Measurements from ENCODE around the gene TMED8.
"Not testable (repeated sequence)": the region's sequence is repeated elsewhere in the genome, so short reads cannot be mapped to it uniquely, and the experiment has no call there.

The TMED8 gene, protein sequence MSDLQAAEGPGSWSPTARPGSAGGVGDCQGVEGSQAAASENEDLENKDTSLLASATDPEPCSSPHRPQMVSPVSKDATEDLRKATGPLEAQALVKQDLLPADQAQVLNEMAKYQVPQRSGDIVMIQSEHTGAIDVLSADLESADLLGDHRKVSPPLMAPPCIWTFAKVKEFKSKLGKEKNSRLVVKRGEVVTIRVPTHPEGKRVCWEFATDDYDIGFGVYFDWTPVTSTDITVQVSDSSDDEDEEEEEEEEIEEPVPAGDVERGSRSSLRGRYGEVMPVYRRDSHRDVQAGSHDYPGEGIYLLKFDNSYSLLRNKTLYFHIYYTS

GRCh38 chr14:77376771-77377501 lies at the start of gene TMED8, which contains the start of gene SAMD15:
Gene TMED8 (minus strand): TSS chr14:77377094. CDS start chr14:77377053, 41 bp downstream.
Gene SAMD15 (plus strand): TSS chr14:77377379. CDS start chr14:77377419, 40 bp downstream.
- no peaks in the 10 kb centered on the region for H3K9me3 Mint-ChIP-seq

GRCh38 chr14:77426396-77426795 lies 49.5 kb upstream of the TMED8 start:
- Mint-ChIP-seq H3K27ac (no peak overlapping the region), H3K4me1 (no peaks in the 10 kb centered on the region), H3K9me3 (no peaks in the 10 kb centered on the region), H3K36me3 (peaks cover 95% of the 10 kb centered on the region), H3K27me3 (no peaks in the 10 kb centered on the region), H3K4me3 (no peak overlapping the region)
- ATAC-seq: no peak

More at GRCh38 chr14:77376771-77377501, at the start of gene TMED8, which contains the start of gene SAMD15:
- Mint-ChIP-seq H3K27me3 (no peaks in the 10 kb centered on the region), H3K36me3 (peaks cover 23% of the 10 kb centered on the region), H3K4me1 (peaks cover 35% of the 10 kb centered on the region), H3K27ac (no peak within 1 kb of the TSS), H3K4me3 (peak within 1 kb of the TSS; percentile 93)
- peak; percentile 93 for ATAC-seq

DNA sequence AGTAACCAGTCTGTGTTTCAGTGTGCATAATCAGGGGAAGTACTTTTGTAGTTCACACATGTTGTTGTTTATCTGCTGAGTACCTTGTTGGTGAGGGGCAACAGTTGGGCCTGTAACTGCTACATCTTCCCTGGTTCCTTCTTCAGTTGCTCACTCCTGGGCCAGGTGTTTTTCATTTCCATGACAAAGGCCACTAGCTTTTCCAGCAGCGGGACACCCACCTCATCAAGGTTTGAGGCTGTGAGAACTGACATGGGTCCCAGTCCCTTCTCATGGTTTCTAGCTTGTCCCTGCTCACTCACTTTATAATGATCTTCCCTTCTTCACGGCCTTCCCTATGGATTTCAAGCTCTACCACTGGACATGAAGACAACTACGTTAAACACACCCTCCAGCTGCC lies 48.0 kb upstream of the TMED8 start:
- H3K4me1 Mint-ChIP-seq: no peaks in the 10 kb centered on the region
- peaks cover 3% of the 10 kb centered on the region for H3K9me3 Mint-ChIP-seq
- no peak overlapping the region for H3K4me3 Mint-ChIP-seq
- no peak for ATAC-seq
- no peak overlapping the region for H3K27ac Mint-ChIP-seq
- peaks cover 93% of the 10 kb centered on the region for H3K36me3 Mint-ChIP-seq
- no peaks in the 10 kb centered on the region for H3K27me3 Mint-ChIP-seq

- peaks cover 82% of the 10 kb centered on the region for H3K36me3 Mint-ChIP-seq
These were observed 46.5 kb upstream of the TMED8 start, which contains the start of gene NOXRED1 for GRCh38 chr14:77423423-77423822. Gene NOXRED1 (minus strand): TSS chr14:77423523. CDS start chr14:77422889, 634 bp downstream.

GRCh38 chr14:77421201-77421600 lies 44.3 kb upstream of the TMED8 start:
- no peaks in the 10 kb centered on the region for H3K4me1 Mint-ChIP-seq
- H3K4me3 Mint-ChIP-seq: no peak overlapping the region
- H3K9me3 Mint-ChIP-seq: peaks cover 14% of the 10 kb centered on the region
- peaks cover 59% of the 10 kb centered on the region for H3K36me3 Mint-ChIP-seq
- no peak overlapping the region for H3K27ac Mint-ChIP-seq
- H3K27me3 Mint-ChIP-seq: no peaks in the 10 kb centered on the region
- ATAC-seq: no peak

More at GRCh38 chr14:77423423-77423822, 46.5 kb upstream of the TMED8 start, which contains the start of gene NOXRED1:
- no peak for ATAC-seq
- peaks cover 6% of the 10 kb centered on the region for H3K9me3 Mint-ChIP-seq
- no peak within 1 kb of the TSS for H3K27ac Mint-ChIP-seq
- no peaks in the 10 kb centered on the region for H3K4me1 Mint-ChIP-seq
- H3K27me3 Mint-ChIP-seq: no peaks in the 10 kb centered on the region
- no peak within 1 kb of the TSS for H3K4me3 Mint-ChIP-seq

- Mint-ChIP-seq H3K36me3 (peaks cover 17% of the 10 kb centered on the region), H3K27ac (no peak overlapping the region), H3K4me3 (no peak overlapping the region), H3K27me3 (no peaks in the 10 kb centered on the region), H3K9me3 (peaks cover 14% of the 10 kb centered on the region), H3K4me1 (no peaks in the 10 kb centered on the region)
- ATAC-seq: no peak
These were observed 39.9 kb upstream of the TMED8 start for GRCh38 chr14:77416836-77417235.

GRCh38 chr14:77416098-77416497 lies 39.2 kb upstream of the TMED8 start:
- H3K36me3 Mint-ChIP-seq, ATAC-seq, H3K27ac Mint-ChIP-seq, H3K4me3 Mint-ChIP-seq, H3K27me3 Mint-ChIP-seq, H3K4me1 Mint-ChIP-seq: not testable (repeated sequence)
- H3K9me3 Mint-ChIP-seq: peaks cover 14% of the 10 kb centered on the region

DNA sequence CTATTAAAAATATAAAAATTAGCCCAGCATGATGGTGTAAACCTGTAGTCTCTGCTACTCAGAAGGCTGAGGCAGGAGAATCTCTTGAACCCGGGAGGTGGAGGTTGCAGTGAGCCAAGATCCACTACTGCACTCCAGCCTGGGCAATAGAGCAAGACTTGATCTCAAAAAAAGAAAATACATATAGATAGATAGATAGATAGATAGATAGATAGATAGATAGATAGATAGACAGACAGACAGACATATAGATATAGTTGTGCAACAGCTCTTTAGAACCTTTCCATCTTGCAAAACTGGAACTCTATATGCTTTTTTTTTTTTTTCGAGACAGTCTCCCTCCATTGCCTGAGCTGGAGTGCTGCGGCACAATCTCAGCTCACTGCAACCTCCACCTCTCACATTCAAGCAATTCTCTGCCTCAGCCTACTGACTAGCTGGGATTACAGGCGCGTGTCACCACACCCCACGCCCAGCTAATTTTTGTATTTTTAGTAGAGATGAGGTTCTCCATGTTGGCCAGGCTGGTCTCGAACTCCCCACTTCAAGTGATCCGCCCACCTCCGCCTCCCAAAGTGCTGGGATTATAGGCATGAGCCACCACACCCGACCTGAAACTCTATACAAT lies 38.6 kb upstream of the TMED8 start:
- H3K9me3 Mint-ChIP-seq: peaks cover 14% of the 10 kb centered on the region
- not testable (repeated sequence) for H3K27me3 Mint-ChIP-seq, H3K36me3 Mint-ChIP-seq, H3K4me3 Mint-ChIP-seq, ATAC-seq, H3K4me1 Mint-ChIP-seq, H3K27ac Mint-ChIP-seq

GRCh38 chr14:77409131-77409533 lies 32.2 kb upstream of the TMED8 start:
- H3K9me3 Mint-ChIP-seq: no peaks in the 10 kb centered on the region
- no peak overlapping the region for H3K27ac Mint-ChIP-seq
- ATAC-seq: peak; percentile 51
- no peaks in the 10 kb centered on the region for H3K27me3 Mint-ChIP-seq
- H3K4me1 Mint-ChIP-seq: peaks cover 9% of the 10 kb centered on the region
- H3K4me3 Mint-ChIP-seq: no peak overlapping the region
- no peaks in the 10 kb centered on the region for H3K36me3 Mint-ChIP-seq

DNA sequence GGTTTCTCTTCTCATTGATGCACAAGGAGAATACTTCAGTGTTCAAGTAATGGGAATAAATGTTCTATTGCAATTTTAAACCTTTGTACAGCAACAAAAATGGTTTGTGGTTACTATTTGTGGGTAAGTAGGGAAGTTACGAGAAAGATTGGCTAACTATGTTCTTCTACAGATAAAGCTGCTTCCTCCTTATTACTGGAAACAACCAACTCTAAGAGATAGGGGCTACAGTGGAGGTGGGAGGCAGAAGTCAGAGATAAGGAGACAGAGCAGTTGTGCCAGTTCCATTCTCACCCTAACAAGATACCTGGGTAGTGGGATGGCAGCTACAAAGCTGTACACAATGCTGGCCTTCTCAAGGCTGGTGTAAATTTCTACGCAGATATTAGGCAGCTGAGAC lies 30.3 kb upstream of the TMED8 start:
- no peak for ATAC-seq
- no peaks in the 10 kb centered on the region for H3K36me3 Mint-ChIP-seq
- peaks cover 9% of the 10 kb centered on the region for H3K4me1 Mint-ChIP-seq
- H3K4me3 Mint-ChIP-seq: no peak overlapping the region
- H3K27ac Mint-ChIP-seq: no peak overlapping the region
- no peaks in the 10 kb centered on the region for H3K9me3 Mint-ChIP-seq
- H3K27me3 Mint-ChIP-seq: no peaks in the 10 kb centered on the region

DNA sequence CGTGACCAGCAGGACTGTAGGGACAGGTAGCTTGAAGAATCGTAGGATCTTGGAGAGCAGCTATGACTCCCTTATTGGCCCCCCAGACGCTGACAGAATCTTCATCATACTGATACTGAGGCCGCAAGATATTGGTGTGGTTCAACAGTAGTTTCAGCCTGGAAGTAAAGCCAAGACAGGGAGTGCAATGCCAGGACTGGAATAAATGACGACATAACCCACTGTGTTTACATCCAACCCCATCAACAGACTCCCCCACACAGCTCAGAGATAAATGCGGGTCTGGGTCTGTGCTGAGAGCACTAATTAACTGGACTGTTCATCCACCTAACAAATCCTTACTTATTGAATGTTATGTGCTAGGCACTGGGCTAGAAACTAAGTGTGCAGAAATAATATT lies 29.8 kb upstream of the TMED8 start:
- no peaks in the 10 kb centered on the region for H3K9me3 Mint-ChIP-seq
- H3K4me1 Mint-ChIP-seq: peaks cover 9% of the 10 kb centered on the region
- no peaks in the 10 kb centered on the region for H3K27me3 Mint-ChIP-seq
- no peak overlapping the region for H3K27ac Mint-ChIP-seq
- H3K36me3 Mint-ChIP-seq: no peaks in the 10 kb centered on the region
- no peak overlapping the region for H3K4me3 Mint-ChIP-seq
- no peak for ATAC-seq

DNA sequence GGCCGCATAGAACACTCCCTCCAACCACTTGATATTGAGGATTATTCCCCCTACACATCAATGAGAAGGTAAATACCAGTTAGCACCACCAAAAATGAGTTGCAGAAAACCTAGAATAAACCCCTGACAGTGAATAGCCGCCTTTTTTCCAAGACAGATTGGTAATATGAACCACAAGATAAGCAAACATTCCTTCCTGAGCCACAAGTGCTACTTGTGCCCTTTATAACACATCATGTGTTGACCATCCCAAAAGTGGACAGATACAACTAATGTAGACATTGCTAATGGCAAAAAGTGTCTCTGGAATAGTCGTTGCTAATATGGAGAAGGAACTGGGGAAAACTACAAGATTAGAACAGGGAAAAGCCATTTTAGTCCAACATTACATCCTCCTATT lies 29.2 kb upstream of the TMED8 start:
- ATAC-seq: no peak
- Mint-ChIP-seq H3K36me3 (no peaks in the 10 kb centered on the region), H3K27ac (no peak overlapping the region), H3K4me1 (peaks cover 9% of the 10 kb centered on the region), H3K4me3 (no peak overlapping the region), H3K27me3 (no peaks in the 10 kb centered on the region), H3K9me3 (no peaks in the 10 kb centered on the region)

GRCh38 chr14:77403768-77404167 lies 26.9 kb upstream of the TMED8 start:
- H3K4me3 Mint-ChIP-seq: no peak overlapping the region
- no peak for ATAC-seq
- H3K27ac Mint-ChIP-seq: no peak overlapping the region
- H3K27me3 Mint-ChIP-seq: no peaks in the 10 kb centered on the region
- peaks cover 9% of the 10 kb centered on the region for H3K4me1 Mint-ChIP-seq
- H3K36me3 Mint-ChIP-seq: no peaks in the 10 kb centered on the region
- H3K9me3 Mint-ChIP-seq: no peaks in the 10 kb centered on the region

DNA sequence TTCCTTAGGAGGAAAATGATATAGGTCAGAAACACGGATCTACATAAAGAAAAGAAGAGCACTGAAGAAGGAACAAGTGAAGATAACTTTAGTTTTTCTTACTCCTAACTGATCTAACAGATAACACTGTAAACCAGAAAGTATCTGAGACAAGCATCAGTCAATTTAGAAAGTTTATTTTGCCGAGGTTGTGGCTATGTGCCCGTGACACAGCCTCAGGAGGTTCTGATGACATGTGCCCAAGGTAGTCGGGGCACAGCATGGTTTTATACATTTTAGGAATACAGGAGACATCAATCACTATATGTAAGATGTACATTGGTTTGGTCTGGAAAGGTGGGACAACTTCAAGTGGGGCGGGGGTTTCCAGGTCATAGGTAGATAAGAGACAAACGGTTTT lies 23.3 kb upstream of the TMED8 start:
- H3K36me3 Mint-ChIP-seq: no peaks in the 10 kb centered on the region
- H3K27ac Mint-ChIP-seq: no peak overlapping the region
- no peak for ATAC-seq
- H3K27me3 Mint-ChIP-seq: no peaks in the 10 kb centered on the region
- H3K4me1 Mint-ChIP-seq: no peaks in the 10 kb centered on the region
- H3K4me3 Mint-ChIP-seq: no peak overlapping the region
- H3K9me3 Mint-ChIP-seq: no peaks in the 10 kb centered on the region

DNA sequence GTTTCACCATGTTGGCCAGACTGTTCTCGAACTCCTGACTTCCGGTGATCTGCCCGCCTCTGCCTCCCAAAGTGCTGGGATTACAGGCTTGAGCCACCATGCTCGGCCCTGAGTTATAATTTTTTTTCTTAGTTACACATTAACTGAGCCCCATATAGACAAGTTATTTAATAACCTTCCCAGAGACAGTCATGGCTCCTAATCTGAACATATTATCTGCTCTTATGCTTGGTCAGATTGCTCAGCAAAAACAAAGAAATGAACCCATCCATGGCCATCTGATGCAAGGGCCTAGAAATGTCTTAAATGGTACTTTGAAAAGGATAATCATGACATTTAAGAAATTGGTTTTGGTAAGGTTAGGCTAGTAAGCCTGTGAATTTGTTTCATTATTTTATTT lies 13.3 kb upstream of the TMED8 start:
- Mint-ChIP-seq H3K4me3 (no peak overlapping the region), H3K9me3 (no peaks in the 10 kb centered on the region), H3K4me1 (no peaks in the 10 kb centered on the region), H3K27ac (no peak overlapping the region), H3K27me3 (no peaks in the 10 kb centered on the region), H3K36me3 (peaks cover 9% of the 10 kb centered on the region)
- no peak for ATAC-seq

All from stimulated activated memory B cell treated with anti-CD40 and anti-IgM and Interleukin-4, amounts not matched to agents 10 μg/mL and 1 μg/mL and 100 μg/mL, for 72 hours (primary cell).